Measurements from ENCODE around the gene DTX3.
A peak's percentile ranks its signal among the peaks of the same experiment; 100 is the strongest.

DTX3 gene

GRCh38 chr12:57620936-57621496 is 16.4 kb downstream of the DTX3 start:
- no peak for DNase-seq

GRCh38 chr12:57621497-57622292 is 17.1 kb downstream of the DTX3 start:
- peak; percentile 78 for DNase-seq

GRCh38 chr12:57622293-57623245 is 17.9 kb downstream of the DTX3 start:
- DNase-seq, result no peak

GRCh38 chr12:57623385-57623784 is 18.8 kb downstream of the DTX3 start:
- DNase-seq, result no peak

GRCh38 chr12:57623811-57624390 is 19.3 kb downstream of the DTX3 start:
- no peak for DNase-seq

GRCh38 chr12:57624441-57625220 is 20.0 kb downstream of the DTX3 start:
- DNase-seq, result no peak

- no peak for DNase-seq
Observed at GRCh38 chr12:57625261-57626032, 20.8 kb downstream of the DTX3 start.

GRCh38 chr12:57626111-57626920 is 21.7 kb downstream of the DTX3 start:
- no peak for DNase-seq

GRCh38 chr12:57626921-57627445 is 22.4 kb downstream of the DTX3 start:
- DNase-seq, result no peak

- no peak for DNase-seq
Observed at GRCh38 chr12:57627501-57628279, 23.1 kb downstream of the DTX3 start.

- no peak for DNase-seq
Observed at GRCh38 chr12:57628280-57629191, 23.9 kb downstream of the DTX3 start.

- no peak for DNase-seq
Observed at GRCh38 chr12:57629897-57630471, 25.4 kb downstream of the DTX3 start.

- no peak for DNase-seq
Observed at GRCh38 chr12:57630891-57631433, 26.3 kb downstream of the DTX3 start.

GRCh38 chr12:57631566-57632072 is 27.0 kb downstream of the DTX3 start:
- DNase-seq, result no peak

GRCh38 chr12:57632073-57632957 is 27.7 kb downstream of the DTX3 start:
- peak; percentile 71 for DNase-seq

Data from NCI-H82 (cell line).